ENCODE data around the gene PARPBP. TPM values are rescaled to one million over a fixed set of nuclear protein-coding genes. Genes with fewer than 3 reads are reported as not detected.
"Not testable (repeated sequence)": the region's sequence is repeated elsewhere in the genome, so short reads cannot be mapped to it uniquely, and the experiment has no call there.

PARPBP gene
- polyA plus RNA-seq, 1 of the 3 experiments (the other 2 are of a cell fraction) = 3.1 TPM

DNA sequence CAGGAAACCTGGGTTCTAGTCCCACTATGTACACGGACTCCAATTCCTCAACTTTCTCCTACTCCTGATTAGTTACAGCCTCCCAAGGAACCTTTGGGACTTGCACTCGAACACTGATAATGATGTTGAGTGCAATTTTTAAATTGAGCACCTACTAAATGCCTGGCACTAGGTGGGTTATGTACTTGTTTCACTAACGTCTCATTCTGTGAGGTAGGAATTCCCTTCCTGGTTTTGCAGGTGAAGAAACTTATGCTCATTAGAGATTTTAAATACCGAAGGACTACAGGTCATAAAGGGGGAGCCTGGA lies 536 bp downstream of the PARPBP start:
- no peaks in the 10 kb centered on the region for H3K27me3 ChIP-seq (ENCODE audit: insufficient read depth)
- H2AFZ ChIP-seq (ENCODE audit: low read depth) = peak overlapping the region; percentile 94
- peak overlapping the region; percentile 83 for H3K9ac ChIP-seq
- H4K20me1 ChIP-seq (ENCODE audit: insufficient read depth) = no peaks in the 10 kb centered on the region
- H3K9me2 ChIP-seq = no peaks in the 10 kb centered on the region
- H3K27ac ChIP-seq (ENCODE audit: low read depth in 2 of 2, low read length in 1 of 2) = peak overlapping the region; percentile 62 to 65
- peaks cover 6 to 10% of the 10 kb centered on the region in 2 experiments; a peak in 3 of 4 replicates for H3K4me1 ChIP-seq (ENCODE audit: control insufficient read depth in 1 of 2, insufficient read depth in 2 of 2, low read depth in 1 of 2, low read length in 1 of 2)
- H3K4me3 ChIP-seq (ENCODE audit: low read depth in 2 of 2, low read length in 1 of 2) = peak overlapping the region; percentile 86 to 95
- peaks cover 51% of the 10 kb centered on the region for H3K79me2 ChIP-seq (ENCODE audit: insufficient read depth)
- 0% methylated on average over 4 of the region's 4 CpGs for WGBS (ENCODE audit: low lambda C conversion rate)
- ChIA-PET CTCF (interaction anchor here (1.2 kb wide), 1 partner anchor 27 kb away, joined by 4 read pairs; no protein-coding TSS in a partner anchor), POLR2A (interaction anchor here (0.6 kb wide), 1 partner anchor 211 kb away, joined by 3 read pairs; no protein-coding TSS in a partner anchor)
- TF ChIP-seq, protein P1, sequence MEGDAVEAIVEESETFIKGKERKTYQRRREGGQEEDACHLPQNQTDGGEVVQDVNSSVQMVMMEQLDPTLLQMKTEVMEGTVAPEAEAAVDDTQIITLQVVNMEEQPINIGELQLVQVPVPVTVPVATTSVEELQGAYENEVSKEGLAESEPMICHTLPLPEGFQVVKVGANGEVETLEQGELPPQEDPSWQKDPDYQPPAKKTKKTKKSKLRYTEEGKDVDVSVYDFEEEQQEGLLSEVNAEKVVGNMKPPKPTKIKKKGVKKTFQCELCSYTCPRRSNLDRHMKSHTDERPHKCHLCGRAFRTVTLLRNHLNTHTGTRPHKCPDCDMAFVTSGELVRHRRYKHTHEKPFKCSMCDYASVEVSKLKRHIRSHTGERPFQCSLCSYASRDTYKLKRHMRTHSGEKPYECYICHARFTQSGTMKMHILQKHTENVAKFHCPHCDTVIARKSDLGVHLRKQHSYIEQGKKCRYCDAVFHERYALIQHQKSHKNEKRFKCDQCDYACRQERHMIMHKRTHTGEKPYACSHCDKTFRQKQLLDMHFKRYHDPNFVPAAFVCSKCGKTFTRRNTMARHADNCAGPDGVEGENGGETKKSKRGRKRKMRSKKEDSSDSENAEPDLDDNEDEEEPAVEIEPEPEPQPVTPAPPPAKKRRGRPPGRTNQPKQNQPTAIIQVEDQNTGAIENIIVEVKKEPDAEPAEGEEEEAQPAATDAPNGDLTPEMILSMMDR (IDR thresholded peaks at IDR 0.05) = no peak
- TF ChIP-seq RAD21 (IDR thresholded peaks at IDR 0.05; ENCODE audit: low read length) (no peak), FOXM1 (IDR thresholded peaks at IDR 0.05; ENCODE audit: low read depth) (no peak), TAF1 (IDR thresholded peaks at IDR 0.05; ENCODE audit: borderline replicate concordance, low read depth, low read length) (no peak), YY1 (IDR thresholded peaks at IDR 0.05; ENCODE audit: low read depth) (no peak), ELF1 (IDR thresholded peaks at IDR 0.05) (no peak), TCF12 (IDR thresholded peaks at IDR 0.05) (no peak), MXI1 (IDR thresholded peaks at IDR 0.05; ENCODE audit: low read depth, low read length) (no peak), POLR2AphosphoS5 (IDR thresholded peaks at IDR 0.05; ENCODE audit: low read depth, low read length) (no peak), RFX5 (IDR thresholded peaks at IDR 0.05; ENCODE audit: low read length) (no peak), MEF2A (IDR thresholded peaks at IDR 0.05; ENCODE audit: borderline replicate concordance, low read depth) (no peak), GABPA (IDR thresholded peaks at IDR 0.05; ENCODE audit: low read depth) (no peak), EZH2phosphoT487 (IDR thresholded peaks at IDR 0.05; ENCODE audit: borderline replicate concordance, low read depth) (no peak), CHD2 (IDR thresholded peaks at IDR 0.05; ENCODE audit: low read length, partially characterized antibody) (no peak), FOXJ3 (CRISPR knock-in tag; IDR thresholded peaks at IDR 0.05) (no peak)
- TF ChIP-seq, protein P2, sequence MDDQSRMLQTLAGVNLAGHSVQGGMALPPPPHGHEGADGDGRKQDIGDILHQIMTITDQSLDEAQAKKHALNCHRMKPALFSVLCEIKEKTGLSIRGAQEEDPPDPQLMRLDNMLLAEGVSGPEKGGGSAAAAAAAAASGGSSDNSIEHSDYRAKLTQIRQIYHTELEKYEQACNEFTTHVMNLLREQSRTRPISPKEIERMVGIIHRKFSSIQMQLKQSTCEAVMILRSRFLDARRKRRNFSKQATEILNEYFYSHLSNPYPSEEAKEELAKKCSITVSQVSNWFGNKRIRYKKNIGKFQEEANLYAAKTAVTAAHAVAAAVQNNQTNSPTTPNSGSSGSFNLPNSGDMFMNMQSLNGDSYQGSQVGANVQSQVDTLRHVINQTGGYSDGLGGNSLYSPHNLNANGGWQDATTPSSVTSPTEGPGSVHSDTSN (IDR thresholded peaks at IDR 0.05) = no peak
- TF ChIP-seq, protein P3, sequence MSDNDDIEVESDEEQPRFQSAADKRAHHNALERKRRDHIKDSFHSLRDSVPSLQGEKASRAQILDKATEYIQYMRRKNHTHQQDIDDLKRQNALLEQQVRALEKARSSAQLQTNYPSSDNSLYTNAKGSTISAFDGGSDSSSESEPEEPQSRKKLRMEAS (IDR thresholded peaks at IDR 0.05; ENCODE audit: low read depth) = no peak
- no peaks in the 10 kb centered on the region for H3K9me3 ChIP-seq
- peaks cover 22 to 29% of the 10 kb centered on the region in 2 experiments for H3K36me3 ChIP-seq (replicated peaks in 1 of 2; ENCODE audit: control insufficient read depth in 1 of 2, insufficient read depth in 2 of 2, low read length in 1 of 2)
- no peaks in the 10 kb centered on the region for H3F3A ChIP-seq (replicated peaks; ENCODE audit: insufficient read depth)
- peak; percentile 5 for DNase-seq
- H3K4me2 ChIP-seq = peak overlapping the region; percentile 85

DNA sequence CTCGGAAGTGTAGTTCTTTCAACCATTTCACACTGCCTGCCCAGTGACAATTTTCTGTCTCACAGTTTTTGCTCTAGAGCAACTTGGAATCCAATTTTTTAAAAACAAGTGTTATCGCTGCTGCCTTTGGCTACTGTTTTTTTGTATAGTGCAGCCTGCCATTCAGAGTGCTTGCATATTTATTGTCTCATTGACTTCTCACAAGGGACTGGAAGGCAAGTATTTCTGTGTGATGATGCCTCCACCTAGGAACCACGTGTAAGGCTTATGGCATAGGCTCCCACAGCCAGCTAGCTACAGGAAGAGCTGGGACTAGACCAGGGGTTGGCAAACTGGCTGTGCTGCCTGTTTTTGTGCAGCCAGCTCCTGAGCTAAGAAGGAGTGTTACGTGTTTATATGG lies 903 bp downstream of the PARPBP start:
- DNase-seq = peak; percentile 22
- Histone ChIP-seq H2AFZ (ENCODE audit: low read depth) (peak overlapping the region; percentile 94), H3K4me3 (ENCODE audit: low read depth in 2 of 2, low read length in 1 of 2) (peak overlapping the region; percentile 86 to 95), H3K4me2 (peak overlapping the region; percentile 85), H3K4me1 (ENCODE audit: control insufficient read depth in 1 of 2, insufficient read depth in 2 of 2, low read depth in 1 of 2, low read length in 1 of 2) (peaks cover 6 to 10% of the 10 kb centered on the region in 2 experiments; a peak in 3 of 4 replicates), H3F3A (replicated peaks; ENCODE audit: insufficient read depth) (no peaks in the 10 kb centered on the region), H3K9ac (peak overlapping the region; percentile 83), H4K20me1 (ENCODE audit: insufficient read depth) (no peaks in the 10 kb centered on the region), H3K9me3 (no peaks in the 10 kb centered on the region), H3K36me3 (replicated peaks in 1 of 2; ENCODE audit: control insufficient read depth in 1 of 2, insufficient read depth in 2 of 2, low read length in 1 of 2) (peaks cover 19 to 26% of the 10 kb centered on the region in 2 experiments), H3K9me2 (no peaks in the 10 kb centered on the region), H3K27ac (ENCODE audit: low read depth in 2 of 2, low read length in 1 of 2) (peak overlapping the region; percentile 62 to 65; a peak in 3 of 4 replicates), H3K27me3 (ENCODE audit: insufficient read depth) (no peaks in the 10 kb centered on the region), H3K79me2 (ENCODE audit: insufficient read depth) (peaks cover 51% of the 10 kb centered on the region)
- POLR2A ChIA-PET = no interaction called here
- 30% methylated on average over 4 of the region's 4 CpGs for WGBS (ENCODE audit: low lambda C conversion rate)
- CTCF ChIA-PET = interaction anchor here (1.2 kb wide), 1 partner anchor 27 kb away, joined by 4 read pairs; no protein-coding TSS in a partner anchor
- no peak for TF ChIP-seq TEAD4 (IDR thresholded peaks at IDR 0.05; ENCODE audit: borderline replicate concordance, insufficient read depth)
- TF ChIP-seq MXI1 (IDR thresholded peaks at IDR 0.05; ENCODE audit: low read depth, low read length) = peak; percentile 91
- TF ChIP-seq, protein P3 (IDR thresholded peaks at IDR 0.05; ENCODE audit: low read depth) = peak; percentile 83

DNA sequence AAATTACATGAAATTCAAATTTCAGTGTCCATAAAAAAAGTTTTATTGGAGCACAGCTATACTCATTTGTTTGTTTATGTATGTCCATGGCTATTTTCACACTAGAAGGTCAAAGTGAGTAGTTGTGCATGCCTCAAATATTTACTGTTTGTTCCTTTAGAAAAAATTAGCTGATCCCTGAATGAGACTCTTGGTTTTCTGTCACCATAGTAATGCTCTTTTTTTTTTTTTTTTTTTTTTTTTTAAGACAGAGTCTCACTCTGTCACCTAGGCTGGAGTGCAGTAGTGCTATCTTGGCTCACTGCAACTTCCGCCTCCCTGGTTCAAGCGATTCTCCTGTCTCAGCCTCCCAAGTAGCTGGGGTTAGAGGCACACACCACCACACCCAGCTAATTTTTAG lies 1.3 kb downstream of the PARPBP start:
- Histone ChIP-seq H3K4me2 (peak overlapping the region; percentile 85), H3K9ac (peak overlapping the region; percentile 83; the same call in 1 of the 2 replicates), H3K4me3 (ENCODE audit: low read depth in 2 of 2, low read length in 1 of 2) (peak overlapping the region in 1 of 2 experiments; percentile 86; a peak in 3 of 4 replicates), H3K27ac (ENCODE audit: low read depth in 2 of 2, low read length in 1 of 2) (peak overlapping the region in 1 of 2 experiments; percentile 62; a peak in 1 of 4 replicates), H2AFZ (ENCODE audit: low read depth) (peak overlapping the region; percentile 94; the same call in 1 of the 2 replicates), H3K36me3 (replicated peaks in 1 of 2; ENCODE audit: control insufficient read depth in 1 of 2, insufficient read depth in 2 of 2, low read length in 1 of 2) (peaks cover 14 to 24% of the 10 kb centered on the region in 2 experiments), H3K79me2 (ENCODE audit: insufficient read depth) (peaks cover 51% of the 10 kb centered on the region)
- H3F3A ChIP-seq (replicated peaks; ENCODE audit: insufficient read depth); H3K4me1 ChIP-seq (ENCODE audit: control insufficient read depth in 1 of 2, insufficient read depth in 2 of 2, low read depth in 1 of 2, low read length in 1 of 2); H4K20me1 ChIP-seq (ENCODE audit: insufficient read depth); H3K9me2 ChIP-seq; POLR2A ChIA-PET; DNase-seq; H3K9me3 ChIP-seq; H3K27me3 ChIP-seq (ENCODE audit: insufficient read depth): not testable (repeated sequence)
- 96% methylated on average over 2 of the region's 2 CpGs for WGBS (ENCODE audit: low lambda C conversion rate)
- CTCF ChIA-PET = interaction anchor here (1.0 to 1.2 kb wide), 2 partner anchors 28 to 362 kb away, joined by 3 to 4 read pairs; no protein-coding TSS in a partner anchor

Data from SK-N-SH (cell line).